ENCODE results near the gene KCNK2. TPM values are rescaled to one million over a fixed set of nuclear protein-coding genes. Genes with fewer than 3 reads are reported as not detected.

KCNK2 gene
- polyA plus RNA-seq, 1 of the 3 experiments (the other 2 are of a cell fraction), result 12.2 TPM

DNA sequence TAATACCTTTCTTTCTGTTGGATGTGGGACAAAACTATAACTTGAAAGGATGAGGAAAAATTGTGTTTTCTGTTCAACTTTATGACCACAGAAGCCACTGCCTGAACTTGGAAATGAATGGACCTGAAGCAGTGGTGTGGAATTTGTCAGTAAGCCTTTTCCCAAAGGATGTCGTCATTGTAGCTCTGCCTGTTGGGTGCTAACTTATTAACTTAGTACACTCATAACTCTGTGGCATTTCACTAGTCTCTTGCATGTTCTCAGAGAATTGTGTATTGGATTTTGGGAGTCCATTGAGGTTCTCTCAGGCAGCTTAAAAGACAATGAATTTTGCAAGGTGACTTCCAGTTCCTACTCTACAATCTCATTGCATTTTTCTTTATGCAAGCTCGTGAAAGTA, 49.6 kb downstream of the KCNK2 start (continued):
- no peak for TF ChIP-seq RAD21 (IDR thresholded peaks at IDR 0.05; ENCODE audit: low read length)
- TF ChIP-seq, protein P1, sequence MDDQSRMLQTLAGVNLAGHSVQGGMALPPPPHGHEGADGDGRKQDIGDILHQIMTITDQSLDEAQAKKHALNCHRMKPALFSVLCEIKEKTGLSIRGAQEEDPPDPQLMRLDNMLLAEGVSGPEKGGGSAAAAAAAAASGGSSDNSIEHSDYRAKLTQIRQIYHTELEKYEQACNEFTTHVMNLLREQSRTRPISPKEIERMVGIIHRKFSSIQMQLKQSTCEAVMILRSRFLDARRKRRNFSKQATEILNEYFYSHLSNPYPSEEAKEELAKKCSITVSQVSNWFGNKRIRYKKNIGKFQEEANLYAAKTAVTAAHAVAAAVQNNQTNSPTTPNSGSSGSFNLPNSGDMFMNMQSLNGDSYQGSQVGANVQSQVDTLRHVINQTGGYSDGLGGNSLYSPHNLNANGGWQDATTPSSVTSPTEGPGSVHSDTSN (IDR thresholded peaks at IDR 0.05), result no peak

DNA sequence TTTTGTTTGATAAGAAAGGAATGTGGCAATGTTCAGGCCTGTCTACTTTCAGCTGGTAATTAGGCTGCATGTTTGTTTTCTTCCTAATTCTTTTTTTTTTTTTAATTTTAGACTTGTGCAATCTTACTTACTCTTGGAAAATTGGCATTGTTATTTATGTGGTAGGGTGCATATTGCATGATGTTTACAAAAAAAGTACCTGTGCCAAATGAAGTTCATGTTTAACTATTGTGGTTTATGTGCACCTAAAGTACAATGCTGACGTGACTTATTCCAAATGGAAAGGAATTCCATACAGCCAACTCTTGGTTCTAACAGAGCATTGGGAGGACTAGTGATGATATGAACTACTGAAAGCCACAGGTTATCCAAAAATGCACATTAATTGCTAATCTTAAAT, 51.0 kb downstream of the KCNK2 start:
- 58% methylated on average over 1 of the region's 1 CpG for WGBS (ENCODE audit: low lambda C conversion rate)
- no peaks in the 10 kb centered on the region for H4K20me1 ChIP-seq (ENCODE audit: insufficient read depth)
- no peaks in the 10 kb centered on the region for H3K9me3 ChIP-seq
- CTCF ChIA-PET, result interaction anchor here (2.0 kb wide), 1 partner anchor 13 kb away, joined by 5 read pairs; no protein-coding TSS in a partner anchor
- no peak for TF ChIP-seq ELF1 (IDR thresholded peaks at IDR 0.05)
- no peak for TF ChIP-seq TCF12 (IDR thresholded peaks at IDR 0.05)
- TF ChIP-seq MEF2A (IDR thresholded peaks at IDR 0.05; ENCODE audit: borderline replicate concordance, low read depth), result no peak
- H3K4me1 ChIP-seq (ENCODE audit: control insufficient read depth in 1 of 2, insufficient read depth in 2 of 2, low read depth in 1 of 2, low read length in 1 of 2), result no peaks in the 10 kb centered on the region; a peak in 1 of 4 replicates
- H3K27me3 ChIP-seq (ENCODE audit: insufficient read depth), result no peaks in the 10 kb centered on the region
- H3K4me2 ChIP-seq, result no peak overlapping the region
- no peaks in the 10 kb centered on the region for H3K9me2 ChIP-seq
- H3K36me3 ChIP-seq (replicated peaks in 1 of 2; ENCODE audit: control insufficient read depth in 1 of 2, insufficient read depth in 2 of 2, low read length in 1 of 2), result no peaks in the 10 kb centered on the region
- no peak overlapping the region for H3K9ac ChIP-seq
- DNase-seq, result no peak
- no peaks in the 10 kb centered on the region for H3F3A ChIP-seq (replicated peaks; ENCODE audit: insufficient read depth)
- no peaks in the 10 kb centered on the region for H3K79me2 ChIP-seq (ENCODE audit: insufficient read depth)
- no peak overlapping the region for H3K4me3 ChIP-seq (ENCODE audit: low read depth in 2 of 2, low read length in 1 of 2)
- POLR2A ChIA-PET, result no interaction called here
- no peak overlapping the region for H2AFZ ChIP-seq (ENCODE audit: low read depth)
- no peak overlapping the region for H3K27ac ChIP-seq (ENCODE audit: low read depth in 2 of 2, low read length in 1 of 2)

DNA sequence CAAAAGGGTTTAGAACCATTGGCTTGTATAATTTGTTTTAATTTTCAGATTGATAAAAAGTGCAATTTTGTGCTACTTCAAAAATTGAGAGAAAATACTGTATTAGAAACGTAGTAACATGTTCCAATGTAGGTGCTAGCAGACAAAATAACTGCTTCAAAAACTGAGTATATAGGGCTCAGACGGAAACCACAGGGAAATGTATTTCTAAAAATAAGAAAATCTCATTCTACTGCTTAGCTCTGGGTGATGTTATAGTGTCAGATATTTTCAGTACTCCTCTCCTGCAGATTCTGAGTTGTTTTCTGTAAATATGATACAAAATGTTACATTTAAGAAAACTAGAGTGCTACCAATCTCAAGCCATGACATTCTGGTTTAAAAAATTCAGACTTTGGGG, 55.4 kb downstream of the KCNK2 start:
- Histone ChIP-seq H3K79me2 (ENCODE audit: insufficient read depth) (no peaks in the 10 kb centered on the region), H3F3A (replicated peaks; ENCODE audit: insufficient read depth) (no peaks in the 10 kb centered on the region), H3K4me2 (no peak overlapping the region), H4K20me1 (ENCODE audit: insufficient read depth) (no peaks in the 10 kb centered on the region), H3K36me3 (replicated peaks in 1 of 2; ENCODE audit: control insufficient read depth in 1 of 2, insufficient read depth in 2 of 2, low read length in 1 of 2) (peaks cover 0 to 8% of the 10 kb centered on the region in 2 experiments), H3K27me3 (ENCODE audit: insufficient read depth) (no peaks in the 10 kb centered on the region), H3K9me3 (peaks cover 17% of the 10 kb centered on the region), H3K4me3 (ENCODE audit: low read depth in 2 of 2, low read length in 1 of 2) (no peak overlapping the region), H3K9me2 (no peaks in the 10 kb centered on the region), H3K27ac (ENCODE audit: low read depth in 2 of 2, low read length in 1 of 2) (no peak overlapping the region), H2AFZ (ENCODE audit: low read depth) (no peak overlapping the region), H3K9ac (no peak overlapping the region), H3K4me1 (ENCODE audit: control insufficient read depth in 1 of 2, insufficient read depth in 2 of 2, low read depth in 1 of 2, low read length in 1 of 2) (no peaks in the 10 kb centered on the region; a peak in 1 of 4 replicates)
- ChIA-PET POLR2A (no interaction called here), CTCF (no interaction called here)
- WGBS (ENCODE audit: low lambda C conversion rate), result 51% methylated on average over 2 of the region's 2 CpGs
- no peak for DNase-seq
- TF ChIP-seq GABPA (IDR thresholded peaks at IDR 0.05; ENCODE audit: low read depth) (no peak), YY1 (IDR thresholded peaks at IDR 0.05; ENCODE audit: low read depth) (no peak), FOXM1 (IDR thresholded peaks at IDR 0.05; ENCODE audit: low read depth) (no peak), TAF1 (IDR thresholded peaks at IDR 0.05; ENCODE audit: borderline replicate concordance, low read depth, low read length) (no peak), SIN3A (IDR thresholded peaks at IDR 0.05; ENCODE audit: borderline replicate concordance, low read depth, low read length) (no peak), NRF1 (IDR thresholded peaks at IDR 0.05; ENCODE audit: low read depth, low read length) (no peak), POLR2AphosphoS5 (IDR thresholded peaks at IDR 0.05; ENCODE audit: low read depth, low read length) (no peak), MEF2A (IDR thresholded peaks at IDR 0.05; ENCODE audit: borderline replicate concordance, low read depth) (no peak)
- TF ChIP-seq, protein P1 (IDR thresholded peaks at IDR 0.05), result no peak
- TF ChIP-seq, protein P2, sequence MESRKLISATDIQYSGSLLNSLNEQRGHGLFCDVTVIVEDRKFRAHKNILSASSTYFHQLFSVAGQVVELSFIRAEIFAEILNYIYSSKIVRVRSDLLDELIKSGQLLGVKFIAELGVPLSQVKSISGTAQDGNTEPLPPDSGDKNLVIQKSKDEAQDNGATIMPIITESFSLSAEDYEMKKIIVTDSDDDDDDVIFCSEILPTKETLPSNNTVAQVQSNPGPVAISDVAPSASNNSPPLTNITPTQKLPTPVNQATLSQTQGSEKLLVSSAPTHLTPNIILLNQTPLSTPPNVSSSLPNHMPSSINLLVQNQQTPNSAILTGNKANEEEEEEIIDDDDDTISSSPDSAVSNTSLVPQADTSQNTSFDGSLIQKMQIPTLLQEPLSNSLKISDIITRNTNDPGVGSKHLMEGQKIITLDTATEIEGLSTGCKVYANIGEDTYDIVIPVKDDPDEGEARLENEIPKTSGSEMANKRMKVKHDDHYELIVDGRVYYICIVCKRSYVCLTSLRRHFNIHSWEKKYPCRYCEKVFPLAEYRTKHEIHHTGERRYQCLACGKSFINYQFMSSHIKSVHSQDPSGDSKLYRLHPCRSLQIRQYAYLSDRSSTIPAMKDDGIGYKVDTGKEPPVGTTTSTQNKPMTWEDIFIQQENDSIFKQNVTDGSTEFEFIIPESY (IDR thresholded peaks at IDR 0.05; ENCODE audit: borderline replicate concordance, low read depth), result no peak
- TF ChIP-seq, protein P3, sequence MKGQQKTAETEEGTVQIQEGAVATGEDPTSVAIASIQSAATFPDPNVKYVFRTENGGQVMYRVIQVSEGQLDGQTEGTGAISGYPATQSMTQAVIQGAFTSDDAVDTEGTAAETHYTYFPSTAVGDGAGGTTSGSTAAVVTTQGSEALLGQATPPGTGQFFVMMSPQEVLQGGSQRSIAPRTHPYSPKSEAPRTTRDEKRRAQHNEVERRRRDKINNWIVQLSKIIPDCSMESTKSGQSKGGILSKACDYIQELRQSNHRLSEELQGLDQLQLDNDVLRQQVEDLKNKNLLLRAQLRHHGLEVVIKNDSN (IDR thresholded peaks at IDR 0.05; ENCODE audit: borderline replicate concordance, low read depth), result no peak
- TF ChIP-seq, protein P4, sequence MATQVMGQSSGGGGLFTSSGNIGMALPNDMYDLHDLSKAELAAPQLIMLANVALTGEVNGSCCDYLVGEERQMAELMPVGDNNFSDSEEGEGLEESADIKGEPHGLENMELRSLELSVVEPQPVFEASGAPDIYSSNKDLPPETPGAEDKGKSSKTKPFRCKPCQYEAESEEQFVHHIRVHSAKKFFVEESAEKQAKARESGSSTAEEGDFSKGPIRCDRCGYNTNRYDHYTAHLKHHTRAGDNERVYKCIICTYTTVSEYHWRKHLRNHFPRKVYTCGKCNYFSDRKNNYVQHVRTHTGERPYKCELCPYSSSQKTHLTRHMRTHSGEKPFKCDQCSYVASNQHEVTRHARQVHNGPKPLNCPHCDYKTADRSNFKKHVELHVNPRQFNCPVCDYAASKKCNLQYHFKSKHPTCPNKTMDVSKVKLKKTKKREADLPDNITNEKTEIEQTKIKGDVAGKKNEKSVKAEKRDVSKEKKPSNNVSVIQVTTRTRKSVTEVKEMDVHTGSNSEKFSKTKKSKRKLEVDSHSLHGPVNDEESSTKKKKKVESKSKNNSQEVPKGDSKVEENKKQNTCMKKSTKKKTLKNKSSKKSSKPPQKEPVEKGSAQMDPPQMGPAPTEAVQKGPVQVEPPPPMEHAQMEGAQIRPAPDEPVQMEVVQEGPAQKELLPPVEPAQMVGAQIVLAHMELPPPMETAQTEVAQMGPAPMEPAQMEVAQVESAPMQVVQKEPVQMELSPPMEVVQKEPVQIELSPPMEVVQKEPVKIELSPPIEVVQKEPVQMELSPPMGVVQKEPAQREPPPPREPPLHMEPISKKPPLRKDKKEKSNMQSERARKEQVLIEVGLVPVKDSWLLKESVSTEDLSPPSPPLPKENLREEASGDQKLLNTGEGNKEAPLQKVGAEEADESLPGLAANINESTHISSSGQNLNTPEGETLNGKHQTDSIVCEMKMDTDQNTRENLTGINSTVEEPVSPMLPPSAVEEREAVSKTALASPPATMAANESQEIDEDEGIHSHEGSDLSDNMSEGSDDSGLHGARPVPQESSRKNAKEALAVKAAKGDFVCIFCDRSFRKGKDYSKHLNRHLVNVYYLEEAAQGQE (IDR thresholded peaks at IDR 0.05; ENCODE audit: low read depth, low read length), result no peak
- TF ChIP-seq, protein P5, sequence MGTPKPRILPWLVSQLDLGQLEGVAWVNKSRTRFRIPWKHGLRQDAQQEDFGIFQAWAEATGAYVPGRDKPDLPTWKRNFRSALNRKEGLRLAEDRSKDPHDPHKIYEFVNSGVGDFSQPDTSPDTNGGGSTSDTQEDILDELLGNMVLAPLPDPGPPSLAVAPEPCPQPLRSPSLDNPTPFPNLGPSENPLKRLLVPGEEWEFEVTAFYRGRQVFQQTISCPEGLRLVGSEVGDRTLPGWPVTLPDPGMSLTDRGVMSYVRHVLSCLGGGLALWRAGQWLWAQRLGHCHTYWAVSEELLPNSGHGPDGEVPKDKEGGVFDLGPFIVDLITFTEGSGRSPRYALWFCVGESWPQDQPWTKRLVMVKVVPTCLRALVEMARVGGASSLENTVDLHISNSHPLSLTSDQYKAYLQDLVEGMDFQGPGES (IDR thresholded peaks at IDR 0.05; ENCODE audit: low read depth, low read length), result no peak
